ENCODE measurements around the gene MYH9. TPM values are rescaled to one million over a fixed set of nuclear protein-coding genes. Genes with fewer than 3 reads are reported as not detected.

Gene MYH9
- total RNA-seq, 4 donors from 2014 or later: 361 to 406 (median 386) TPM

GRCh38 chr22:36249160-36249559 is 138.6 kb downstream of the MYH9 start:
- Histone ChIP-seq H3K27me3 (no peaks in the 10 kb centered on the region), H3K4me1 (peaks cover 0 to 32% (median 14%) of the 10 kb centered on the region in 4 donors), H3K27ac (no peak overlapping the region), H3K9me3 (no peaks in the 10 kb centered on the region), H3K4me3 (no peak overlapping the region), H3K36me3 (no peaks in the 10 kb centered on the region)
- DNase-seq (ENCODE audit: low spot score in 2 of 2): no peak
- no peak for TF ChIP-seq EP300 (IDR thresholded peaks at IDR 0.05)
- no peak for TF ChIP-seq POLR2A (IDR thresholded peaks at IDR 0.05)
- WGBS, 2 donors: 78 to 88% methylated on average over 2 of the region's 2 CpGs

DNA sequence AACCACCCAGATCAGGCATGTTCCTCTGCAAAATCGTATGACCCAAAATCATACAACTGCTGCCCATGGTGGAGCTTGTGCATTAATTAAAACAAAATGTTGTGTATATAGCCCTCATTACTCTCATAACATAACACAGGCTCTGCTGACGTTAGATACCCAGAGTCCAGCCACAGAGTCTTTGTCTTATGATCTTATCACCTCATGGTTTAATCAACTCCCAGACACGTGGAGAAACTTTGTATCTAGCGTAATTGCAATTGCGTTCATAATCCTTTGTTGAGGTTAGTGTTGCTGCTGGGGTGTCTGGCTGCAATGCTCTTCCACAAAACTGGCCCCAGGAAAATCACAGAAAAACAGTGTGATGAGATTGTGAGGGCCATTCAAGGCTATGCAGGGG is 139.8 kb downstream of the MYH9 start:
- Histone ChIP-seq H3K9me3 (no peaks in the 10 kb centered on the region), H3K27ac (no peak overlapping the region), H3K4me3 (no peak overlapping the region), H3K4me1 (peaks cover 0 to 31% (median 9%) of the 10 kb centered on the region in 4 donors), H3K36me3 (no peaks in the 10 kb centered on the region), H3K27me3 (no peaks in the 10 kb centered on the region)
- TF ChIP-seq EP300 (IDR thresholded peaks at IDR 0.05) (no peak), POLR2A (IDR thresholded peaks at IDR 0.05) (no peak)
- TF ChIP-seq, protein P1, sequence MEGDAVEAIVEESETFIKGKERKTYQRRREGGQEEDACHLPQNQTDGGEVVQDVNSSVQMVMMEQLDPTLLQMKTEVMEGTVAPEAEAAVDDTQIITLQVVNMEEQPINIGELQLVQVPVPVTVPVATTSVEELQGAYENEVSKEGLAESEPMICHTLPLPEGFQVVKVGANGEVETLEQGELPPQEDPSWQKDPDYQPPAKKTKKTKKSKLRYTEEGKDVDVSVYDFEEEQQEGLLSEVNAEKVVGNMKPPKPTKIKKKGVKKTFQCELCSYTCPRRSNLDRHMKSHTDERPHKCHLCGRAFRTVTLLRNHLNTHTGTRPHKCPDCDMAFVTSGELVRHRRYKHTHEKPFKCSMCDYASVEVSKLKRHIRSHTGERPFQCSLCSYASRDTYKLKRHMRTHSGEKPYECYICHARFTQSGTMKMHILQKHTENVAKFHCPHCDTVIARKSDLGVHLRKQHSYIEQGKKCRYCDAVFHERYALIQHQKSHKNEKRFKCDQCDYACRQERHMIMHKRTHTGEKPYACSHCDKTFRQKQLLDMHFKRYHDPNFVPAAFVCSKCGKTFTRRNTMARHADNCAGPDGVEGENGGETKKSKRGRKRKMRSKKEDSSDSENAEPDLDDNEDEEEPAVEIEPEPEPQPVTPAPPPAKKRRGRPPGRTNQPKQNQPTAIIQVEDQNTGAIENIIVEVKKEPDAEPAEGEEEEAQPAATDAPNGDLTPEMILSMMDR (IDR thresholded peaks at IDR 0.05): no peak
- 63 to 81% methylated on average over 5 of the region's 5 CpGs for WGBS, 2 donors
- DNase-seq (ENCODE audit: low spot score in 2 of 2): no peak

DNA sequence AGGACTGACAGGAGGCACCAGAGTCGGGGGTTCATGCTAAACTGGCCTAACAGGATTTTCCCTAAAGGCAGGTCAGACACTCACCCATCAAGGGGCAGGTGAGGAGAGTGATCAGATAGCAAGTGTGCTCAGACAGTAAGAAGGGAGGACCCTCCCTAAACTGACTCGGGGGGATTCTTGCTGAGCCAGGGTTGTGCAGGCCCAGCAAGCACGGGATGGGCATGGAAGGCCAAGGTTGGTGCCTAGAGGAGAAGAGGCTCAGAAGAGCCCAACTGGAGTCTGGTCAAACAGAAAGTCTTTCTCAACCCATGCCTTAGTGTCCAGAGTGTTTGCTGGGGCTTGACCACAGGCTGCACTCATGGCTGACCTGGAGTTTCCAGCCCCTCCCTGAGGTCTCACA is 141.0 kb downstream of the MYH9 start:
- H3K4me3 ChIP-seq: no peak overlapping the region
- H3K9me3 ChIP-seq: no peaks in the 10 kb centered on the region
- no peak overlapping the region for H3K27ac ChIP-seq
- H3K36me3 ChIP-seq: no peaks in the 10 kb centered on the region
- peaks cover 0 to 25% (median 7%) of the 10 kb centered on the region in 4 donors for H3K4me1 ChIP-seq
- no peak for DNase-seq (ENCODE audit: low spot score in 2 of 2)
- H3K27me3 ChIP-seq: no peaks in the 10 kb centered on the region
- TF ChIP-seq POLR2A (IDR thresholded peaks at IDR 0.05): no peak
- TF ChIP-seq, protein P1 (IDR thresholded peaks at IDR 0.05): no peak
- no peak for TF ChIP-seq EP300 (IDR thresholded peaks at IDR 0.05)
- WGBS, 2 donors: 86 to 89% methylated on average over 3 of the region's 3 CpGs

- 59 to 67% methylated on average over 4 of the region's 4 CpGs for WGBS, 2 donors
These were observed 141.9 kb downstream of the MYH9 start for GRCh38 chr22:36245805-36246356.

GRCh38 chr22:36244522-36245391 is 143.0 kb downstream of the MYH9 start:
- no peaks in the 10 kb centered on the region for H3K36me3 ChIP-seq
- no peaks in the 10 kb centered on the region for H3K9me3 ChIP-seq
- no peaks in the 10 kb centered on the region for H3K27me3 ChIP-seq
- 62 to 66% methylated on average over 5 of the region's 5 CpGs for WGBS, 2 donors
- H3K27ac ChIP-seq: peak overlapping the region in 2 of 4 donors; percentile 68 to 71
- H3K4me3 ChIP-seq: no peak overlapping the region
- TF ChIP-seq EP300 (IDR thresholded peaks at IDR 0.05): peak in 1 of 2 donors; percentile 47
- no peak for TF ChIP-seq POLR2A (IDR thresholded peaks at IDR 0.05)
- DNase-seq (ENCODE audit: low spot score in 2 of 2): peak in 1 of 2 donors; percentile 37
- H3K4me1 ChIP-seq: peaks cover 0 to 27% (median 7%) of the 10 kb centered on the region in 4 donors

More at GRCh38 chr22:36245805-36246356, 141.9 kb downstream of the MYH9 start:
- Histone ChIP-seq H3K4me3 (no peak overlapping the region), H3K36me3 (no peaks in the 10 kb centered on the region), H3K9me3 (no peaks in the 10 kb centered on the region), H3K27me3 (no peaks in the 10 kb centered on the region), H3K27ac (peak overlapping the region in 1 of 4 donors; percentile 71), H3K4me1 (peaks cover 0 to 25% (median 7%) of the 10 kb centered on the region in 4 donors)
- no peak for DNase-seq (ENCODE audit: low spot score in 2 of 2)
- TF ChIP-seq POLR2A (IDR thresholded peaks at IDR 0.05) (no peak), EP300 (IDR thresholded peaks at IDR 0.05) (no peak)
- TF ChIP-seq, protein P1 (IDR thresholded peaks at IDR 0.05): no peak

- no peak for DNase-seq (ENCODE audit: low spot score in 2 of 2)
- H3K36me3 ChIP-seq: no peaks in the 10 kb centered on the region
- no peaks in the 10 kb centered on the region for H3K9me3 ChIP-seq
- peak overlapping the region in 2 of 4 donors; percentile 68 to 71 for H3K27ac ChIP-seq
- no peak for TF ChIP-seq POLR2A (IDR thresholded peaks at IDR 0.05)
- H3K4me1 ChIP-seq: peaks cover 0 to 29% (median 7%) of the 10 kb centered on the region in 4 donors
- H3K4me3 ChIP-seq: no peak overlapping the region
- no peaks in the 10 kb centered on the region for H3K27me3 ChIP-seq
- WGBS, 2 donors: 86 to 91% methylated on average over 5 of the region's 5 CpGs
These were observed 143.8 kb downstream of the MYH9 start for GRCh38 chr22:36243986-36244385.
